PC-3 (cell line): ENCODE measurements around the gene TSHZ3. TPM values are rescaled to one million over a fixed set of nuclear protein-coding genes. Genes with fewer than 3 reads are reported as not detected.

ENCODE experiments used
- ATAC-seq: fragments of 200-7000 bp; cut with Tn5 transposase; 2 replicates; pipeline ENCODE4 v1.9.1; 2020; ENCODE audit warnings: mild to moderate bottlenecking, moderate library complexity
- BruUV-seq: library from RNA; stranded (reverse); fragments of 400-500 nt; replicated peaks from 2 replicates; lab custom pipeline; 2021; lab: Mats Ljungman, UMichigan
- CTCF ChIA-PET: fragments of 300-600 bp; sonication (Branson Sonifier 250); formaldehyde crosslinking; loops from one replicate; lab custom pipeline; 2022; ENCODE audit warnings: antibody characterized with exemption; lab: Charles Lee
- POLR2A ChIA-PET: fragments of 300-600 bp; sonication (Branson Sonifier 250); formaldehyde crosslinking; loops from one replicate; lab custom pipeline; 2022; ENCODE audit warnings: antibody characterized with exemption; ENCODE audit not compliant: unreplicated experiment; lab: Charles Lee
- DNase-seq: peaks from one replicate; pipeline ENCODE4 v3.0.0-alpha.2; 2015
- H2AFZ ChIP-seq: fragments of 300-600 bp; sonication (generic); 2 replicates; pipeline ENCODE4 v1.6.0; 2016; ENCODE audit warnings: antibody characterized with exemption, low read length
- H3F3A ChIP-seq: fragments of 300-600 bp; sonication (generic); one replicate; pipeline ENCODE4 v1.6.0; 2017; ENCODE audit warnings: antibody characterized with exemption, low read length, control low read depth, mild to moderate bottlenecking; ENCODE audit not compliant: unreplicated experiment
- H3K27ac ChIP-seq: fragments of 300-600 bp; sonication (generic); 2 replicates; pipeline ENCODE4 v1.5.1; 2016; ENCODE audit warnings: mild to moderate bottlenecking, low read length
- H3K27me3 ChIP-seq: fragments of 300-600 bp; sonication (generic); 2 replicates; pipeline ENCODE4 v1.6.1; 2016; ENCODE audit warnings: low read length, mixed read lengths
- H3K36me3 ChIP-seq: fragments of 300-600 bp; sonication (generic); 2 replicates; pipeline ENCODE4 v1.6.1; 2016; ENCODE audit warnings: low read depth, mixed run types, low read length, mixed read lengths
- H3K4me1 ChIP-seq: fragments of 300-600 bp; sonication (generic); 2 replicates; pipeline ENCODE4 v1.5.1; 2016; ENCODE audit warnings: low read length; ENCODE audit not compliant: insufficient read depth
- H3K4me2 ChIP-seq: fragments of 300-600 bp; sonication (generic); 2 replicates; pipeline ENCODE4 v1.6.0; 2016; ENCODE audit warnings: low read length
- H3K4me3 ChIP-seq: fragments of 300-600 bp; sonication (generic); 2 replicates; pipeline ENCODE4 v1.5.1; 2016; ENCODE audit warnings: mild to moderate bottlenecking, low read length, mixed read lengths
- H3K79me2 ChIP-seq: fragments of 300-600 bp; sonication (generic); 2 replicates; pipeline ENCODE4 v1.6.1; 2017; ENCODE audit warnings: low read length, mixed read lengths
- H3K9ac ChIP-seq: fragments of 300-600 bp; sonication (generic); 2 replicates; pipeline ENCODE4 v1.6.0; 2016; ENCODE audit warnings: mild to moderate bottlenecking, low read length
- H3K9me2 ChIP-seq: fragments of 300-600 bp; sonication (generic); replicated peaks from 2 replicates; pipeline ENCODE4 v1.6.1; 2016; ENCODE audit warnings: mixed run types, low read length, mixed read lengths
- H3K9me3 ChIP-seq: fragments of 300-600 bp; sonication (generic); 2 replicates; pipeline ENCODE4 v1.6.1; 2016; ENCODE audit warnings: low read length, mixed read lengths
- H4K20me1 ChIP-seq: fragments of 300-600 bp; sonication (generic); 2 replicates; pipeline ENCODE4 v1.6.1; 2016; ENCODE audit warnings: low read length, mixed read lengths
- EZH2 ChIP-seq: fragments of 300-600 bp; sonication (generic); IDR thresholded peaks from one replicate; pipeline ENCODE4 v1.6.1; 2017; ENCODE audit warnings: antibody characterized with exemption, mild to moderate bottlenecking, low read length; ENCODE audit not compliant: unreplicated experiment
- EZH2phosphoT487 ChIP-seq: fragments of 300-600 bp; sonication (generic); IDR thresholded peaks from 2 replicates; pipeline ENCODE4 v1.6.1; 2018; ENCODE audit warnings: mild to moderate bottlenecking, antibody characterized with exemption, low read length, borderline replicate concordance
- intact Hi-C: fragments of 100-400 bp; cut with micrococcal nuclease; formaldehyde crosslinking; loops from 2 replicates; pipeline ENCODE4 v1.9.0; 2023
- total RNA-seq: library from RNA; depleted of rRNA; stranded (reverse); fragments of >200 nt; gene quantifications from 2 replicates; pipeline ENCODE4 v1.2.3, GENCODE V29; 2014
- TF ChIP-seq, protein P1 (sequence below): fragments of 300-600 bp; sonication (generic); conservative IDR thresholded peaks from 2 replicates; pipeline ENCODE4 v1.5.1; 2017; ENCODE audit warnings: antibody characterized with exemption, low read depth, mild to moderate bottlenecking, low read length

TSHZ3 gene
- total RNA-seq, 1 experiment from 2014 or later = 0.18 TPM

DNA sequence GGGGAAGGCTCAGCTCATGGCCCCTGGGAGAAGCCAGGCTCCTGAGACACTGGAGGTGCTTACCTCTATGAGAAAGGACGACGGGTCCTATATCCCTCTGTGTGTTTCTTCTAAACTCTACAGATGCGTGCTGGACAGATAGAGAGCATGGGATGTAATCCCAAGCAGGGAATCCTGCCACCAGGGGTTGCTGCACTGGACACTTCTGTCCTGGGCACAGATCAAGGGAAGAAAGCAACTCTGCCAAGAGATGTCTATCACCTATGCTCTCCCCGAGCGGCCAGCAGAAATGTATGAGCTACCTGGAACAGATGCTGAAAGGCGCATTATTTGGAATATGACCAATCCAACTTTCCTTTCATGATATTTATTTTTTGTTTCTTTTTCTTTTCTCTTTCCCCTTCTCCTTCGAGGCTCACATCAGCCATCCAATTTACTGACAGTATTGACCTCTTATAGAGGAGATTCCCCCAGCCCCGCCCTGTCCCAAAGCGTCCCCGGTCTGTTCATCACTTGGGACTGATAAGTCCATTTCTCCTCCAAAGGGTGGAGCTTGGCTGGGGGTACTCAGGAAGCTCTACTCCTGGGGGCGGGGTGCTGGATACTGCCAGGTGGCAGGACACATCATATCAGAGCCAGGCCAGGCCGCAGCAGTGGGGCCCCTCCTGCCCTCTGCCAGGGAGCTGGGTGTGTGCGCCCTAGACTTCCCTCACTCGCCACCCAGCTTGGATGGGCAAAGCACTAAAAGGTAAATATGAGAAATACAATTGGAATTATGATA, 34.2 kb downstream of the TSHZ3 start:
- no peaks in the 10 kb centered on the region for H3K79me2 ChIP-seq
- no TSS peak for BruUV-seq

DNA sequence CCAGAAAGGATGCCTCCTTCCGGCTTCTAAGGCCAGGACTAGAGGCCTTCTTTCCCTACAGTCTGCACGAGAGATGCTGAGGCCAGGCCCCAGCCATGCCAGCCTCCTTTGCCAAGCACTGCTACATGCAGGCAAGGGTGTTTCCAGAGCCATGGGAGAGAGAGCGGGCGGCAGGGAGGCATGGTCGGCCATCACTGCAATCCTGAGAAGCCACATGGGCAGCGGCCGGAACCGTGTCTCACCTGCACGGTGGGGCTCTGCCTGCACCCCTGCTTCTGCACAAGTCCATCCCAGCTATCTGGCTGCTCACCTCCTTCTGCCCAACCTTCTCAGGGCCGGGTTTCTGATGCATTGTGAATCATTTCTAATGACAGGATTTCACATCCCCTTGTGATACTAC, 35.1 kb downstream of the TSHZ3 start:
- H2AFZ ChIP-seq = no peak overlapping the region
- TF ChIP-seq, protein P1, sequence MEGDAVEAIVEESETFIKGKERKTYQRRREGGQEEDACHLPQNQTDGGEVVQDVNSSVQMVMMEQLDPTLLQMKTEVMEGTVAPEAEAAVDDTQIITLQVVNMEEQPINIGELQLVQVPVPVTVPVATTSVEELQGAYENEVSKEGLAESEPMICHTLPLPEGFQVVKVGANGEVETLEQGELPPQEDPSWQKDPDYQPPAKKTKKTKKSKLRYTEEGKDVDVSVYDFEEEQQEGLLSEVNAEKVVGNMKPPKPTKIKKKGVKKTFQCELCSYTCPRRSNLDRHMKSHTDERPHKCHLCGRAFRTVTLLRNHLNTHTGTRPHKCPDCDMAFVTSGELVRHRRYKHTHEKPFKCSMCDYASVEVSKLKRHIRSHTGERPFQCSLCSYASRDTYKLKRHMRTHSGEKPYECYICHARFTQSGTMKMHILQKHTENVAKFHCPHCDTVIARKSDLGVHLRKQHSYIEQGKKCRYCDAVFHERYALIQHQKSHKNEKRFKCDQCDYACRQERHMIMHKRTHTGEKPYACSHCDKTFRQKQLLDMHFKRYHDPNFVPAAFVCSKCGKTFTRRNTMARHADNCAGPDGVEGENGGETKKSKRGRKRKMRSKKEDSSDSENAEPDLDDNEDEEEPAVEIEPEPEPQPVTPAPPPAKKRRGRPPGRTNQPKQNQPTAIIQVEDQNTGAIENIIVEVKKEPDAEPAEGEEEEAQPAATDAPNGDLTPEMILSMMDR = no peak
- no peak for TF ChIP-seq EZH2
- no peak for TF ChIP-seq EZH2phosphoT487
- no peak overlapping the region for H3K27ac ChIP-seq
- H3F3A ChIP-seq = no peaks in the 10 kb centered on the region
- no peak overlapping the region for H3K9ac ChIP-seq
- no TSS peak for BruUV-seq
- intact Hi-C loops = no loop called here
- POLR2A ChIA-PET = no interaction called here
- H3K27me3 ChIP-seq = no peaks in the 10 kb centered on the region
- no peak for ATAC-seq
- H3K4me3 ChIP-seq = no peak overlapping the region
- CTCF ChIA-PET = no interaction called here
- no peaks in the 10 kb centered on the region for H4K20me1 ChIP-seq
- no peak overlapping the region for H3K4me2 ChIP-seq
- H3K4me1 ChIP-seq = no peaks in the 10 kb centered on the region
- peak; percentile 6 for DNase-seq
- H3K79me2 ChIP-seq = no peaks in the 10 kb centered on the region
- no peaks in the 10 kb centered on the region for H3K9me3 ChIP-seq
- no peaks in the 10 kb centered on the region for H3K36me3 ChIP-seq
- H3K9me2 ChIP-seq = no peaks in the 10 kb centered on the region

More for the DNA sequence above, 34.2 kb downstream of the TSHZ3 start:
- TF ChIP-seq EZH2phosphoT487 (no peak), EZH2 (no peak)
- TF ChIP-seq, protein P1 = no peak
- Histone ChIP-seq H3K9me2 (no peaks in the 10 kb centered on the region), H3F3A (no peaks in the 10 kb centered on the region), H2AFZ (no peak overlapping the region), H3K9ac (no peak overlapping the region), H3K36me3 (no peaks in the 10 kb centered on the region), H3K27ac (no peak overlapping the region), H3K4me3 (no peak overlapping the region), H3K4me1 (no peaks in the 10 kb centered on the region), H4K20me1 (no peaks in the 10 kb centered on the region), H3K9me3 (no peaks in the 10 kb centered on the region), H3K4me2 (no peak overlapping the region), H3K27me3 (no peaks in the 10 kb centered on the region)
- intact Hi-C loops = no loop called here
- CTCF ChIA-PET = no interaction called here
- ATAC-seq (no peak), DNase-seq (no peak)
- POLR2A ChIA-PET = no interaction called here

DNA sequence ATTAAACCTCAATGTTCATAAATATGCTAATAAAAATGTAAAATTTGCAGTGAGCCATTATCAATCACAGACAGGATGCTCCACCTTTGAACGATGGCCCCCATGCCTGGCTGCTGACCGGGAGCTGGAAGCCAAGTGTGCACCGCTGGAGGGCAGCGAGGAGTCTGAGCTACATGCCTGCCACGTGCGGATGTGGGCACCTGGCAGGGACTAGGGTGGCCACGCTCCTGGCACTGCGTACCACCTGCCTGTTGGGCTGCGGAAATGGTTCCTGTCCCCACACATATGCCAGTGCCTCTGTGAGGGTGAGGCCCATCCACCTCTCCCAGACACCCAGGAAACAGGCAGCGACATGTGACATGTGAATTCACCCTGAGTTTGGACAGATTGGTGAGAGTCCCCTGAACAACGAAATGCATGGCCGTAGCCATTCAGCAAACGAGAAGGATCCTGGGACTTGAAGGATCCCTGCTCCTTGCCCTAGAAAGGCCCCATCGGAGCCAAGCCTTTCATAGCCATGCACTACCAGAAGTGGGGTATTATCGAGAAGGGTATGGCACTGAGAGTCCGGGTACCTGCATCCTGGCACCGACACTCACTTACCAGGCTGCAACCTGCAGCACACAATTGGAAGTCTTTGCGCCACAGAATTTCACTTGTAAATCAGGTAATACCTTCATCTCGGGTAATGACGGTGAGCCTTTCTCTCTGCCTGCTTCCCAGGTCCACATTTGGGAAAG, 35.8 kb downstream of the TSHZ3 start:
- Histone ChIP-seq H2AFZ (no peak overlapping the region), H3K4me1 (no peaks in the 10 kb centered on the region), H3K79me2 (no peaks in the 10 kb centered on the region), H3K9me2 (no peaks in the 10 kb centered on the region), H3K4me2 (no peak overlapping the region), H3F3A (no peaks in the 10 kb centered on the region), H3K9me3 (no peaks in the 10 kb centered on the region), H3K27me3 (no peaks in the 10 kb centered on the region), H3K36me3 (no peaks in the 10 kb centered on the region), H4K20me1 (no peaks in the 10 kb centered on the region), H3K27ac (no peak overlapping the region), H3K4me3 (no peak overlapping the region), H3K9ac (no peak overlapping the region)
- ATAC-seq (no peak), DNase-seq (no peak)
- no TSS peak for BruUV-seq
- POLR2A ChIA-PET = no interaction called here
- no peak for TF ChIP-seq EZH2phosphoT487
- no peak for TF ChIP-seq EZH2
- TF ChIP-seq, protein P1 = no peak
- CTCF ChIA-PET = no interaction called here
- intact Hi-C loops = no loop called here
